GM18505 (cell line): ENCODE measurements around the gene ANKS1B.

Experiments
- ATAC-seq: cut with Tn5 transposase; IDR thresholded peaks from one replicate; pipeline ENCODE4 v1.9.1; 2021; ENCODE audit not compliant: unreplicated experiment
- POLR2A ChIP-seq: IDR thresholded peaks from 4 replicates; pipeline ENCODE4 v1.6.1; 2011; ENCODE audit warnings: borderline replicate concordance; ENCODE audit not compliant: insufficient read depth, insufficient read length; ENCODE audit errors: extremely low read depth

The ANKS1B gene

GRCh38 chr12:99176871-99177270 is 807.9 kb downstream of the ANKS1B start:
- no peak for TF ChIP-seq POLR2A
- no peak for ATAC-seq

GRCh38 chr12:99170461-99170860 is 814.3 kb downstream of the ANKS1B start:
- no peak for TF ChIP-seq POLR2A
- no peak for ATAC-seq

GRCh38 chr12:99170037-99170436 is 814.7 kb downstream of the ANKS1B start:
- no peak for ATAC-seq
- TF ChIP-seq POLR2A, result no peak

DNA sequence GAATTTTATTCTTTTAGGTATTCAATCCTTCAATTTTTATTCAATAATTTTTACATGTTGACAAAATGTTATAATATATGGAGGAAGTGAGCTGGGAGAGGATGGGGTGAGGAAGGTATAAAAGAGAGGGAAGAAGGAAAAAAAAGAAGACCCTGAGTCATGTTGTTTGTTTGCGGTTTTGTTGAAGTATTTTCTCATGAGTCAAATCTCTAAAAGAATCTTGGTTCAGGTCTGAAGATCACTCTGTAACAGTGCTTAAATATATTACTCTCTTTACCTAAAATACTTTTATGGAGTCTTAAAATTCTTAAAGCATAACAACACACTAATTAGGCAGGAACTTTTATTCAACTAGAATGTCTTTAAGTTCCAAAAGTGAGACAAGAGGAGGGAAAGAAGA is 826.8 kb downstream of the ANKS1B start:
- TF ChIP-seq POLR2A, result no peak

GRCh38 chr12:99154983-99155336 is 829.8 kb downstream of the ANKS1B start:
- no peak for ATAC-seq
- TF ChIP-seq POLR2A, result no peak

More for the DNA sequence above, 826.8 kb downstream of the ANKS1B start:
- no peak for ATAC-seq

DNA sequence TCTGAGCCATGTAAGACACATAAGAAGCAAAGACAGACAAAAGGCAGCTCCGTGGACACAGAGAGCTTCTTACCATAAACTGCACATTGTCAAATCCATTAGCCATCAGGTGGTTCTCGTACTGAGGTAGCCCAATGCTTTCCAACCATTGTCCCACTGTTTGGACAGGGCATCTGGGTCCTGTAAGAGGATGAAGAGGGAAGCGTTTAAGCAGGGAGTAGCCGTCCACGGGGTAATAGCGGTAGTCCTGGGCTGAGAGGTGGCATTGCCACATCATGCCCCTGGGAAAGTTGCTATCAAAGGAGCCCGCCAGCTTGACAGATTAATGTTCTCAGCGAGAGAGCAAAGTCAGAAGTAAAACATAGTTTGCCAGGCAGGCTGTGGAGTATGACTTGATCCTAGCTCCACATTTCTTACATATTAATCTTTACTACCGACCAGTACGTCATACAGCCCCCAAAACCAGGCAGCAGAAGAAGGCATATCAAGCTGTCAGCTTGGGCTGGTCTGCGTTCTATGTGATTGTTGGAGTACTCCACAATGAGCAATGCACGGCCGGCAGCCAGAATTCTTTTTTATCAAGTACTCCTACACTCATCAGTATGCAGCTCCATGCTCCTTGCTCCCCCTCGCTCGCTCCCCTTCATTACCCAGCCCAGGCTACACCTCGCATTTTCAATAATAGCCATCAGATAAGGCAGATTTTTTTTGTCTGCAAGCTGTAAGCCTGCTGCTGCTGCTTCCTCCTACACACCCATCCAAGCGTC is 830.3 kb downstream of the ANKS1B start:
- no peak for TF ChIP-seq POLR2A
- no peak for ATAC-seq

DNA sequence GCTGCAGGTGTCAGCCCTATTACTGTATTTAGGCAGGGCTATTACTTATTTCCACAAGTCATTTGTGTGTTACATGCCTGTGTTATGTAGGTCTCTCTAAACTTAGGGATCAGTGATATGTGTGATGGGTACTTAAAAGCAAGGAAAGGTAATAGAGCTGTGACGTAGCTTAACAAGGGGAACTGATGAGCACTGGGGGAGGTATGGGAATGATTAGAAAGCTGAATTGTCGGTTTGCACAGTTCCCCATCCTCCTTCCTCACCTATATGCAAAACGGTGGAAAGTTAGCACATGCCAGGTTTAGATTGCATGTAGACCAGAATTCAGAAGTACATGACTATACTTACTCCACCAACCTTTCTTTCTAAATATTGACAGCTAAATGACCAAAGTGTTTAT is 831.4 kb downstream of the ANKS1B start:
- no peak for ATAC-seq

GRCh38 chr12:99152337-99152736 is 832.4 kb downstream of the ANKS1B start:
- TF ChIP-seq POLR2A, result no peak
- no peak for ATAC-seq

More for the DNA sequence above, 831.4 kb downstream of the ANKS1B start:
- TF ChIP-seq POLR2A, result no peak

DNA sequence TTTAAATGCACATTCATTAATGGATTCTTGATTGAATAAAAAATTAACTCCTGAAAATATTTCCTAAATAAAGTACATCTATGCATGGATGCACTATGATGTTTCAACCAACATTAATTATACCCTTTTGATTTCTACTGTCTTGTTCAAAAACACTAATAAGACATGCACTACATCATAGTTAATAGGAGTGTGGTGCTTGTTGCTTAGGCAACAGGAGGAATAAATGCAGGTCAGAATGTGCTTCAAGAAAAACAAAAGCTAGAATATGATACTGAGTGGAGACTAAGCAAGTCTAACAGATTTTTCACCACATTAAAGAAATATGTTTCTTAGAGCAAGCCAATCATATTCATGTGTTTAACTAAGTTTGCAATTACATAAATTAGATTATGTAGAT is 833.0 kb downstream of the ANKS1B start:
- ATAC-seq, result no peak
- TF ChIP-seq POLR2A, result no peak

DNA sequence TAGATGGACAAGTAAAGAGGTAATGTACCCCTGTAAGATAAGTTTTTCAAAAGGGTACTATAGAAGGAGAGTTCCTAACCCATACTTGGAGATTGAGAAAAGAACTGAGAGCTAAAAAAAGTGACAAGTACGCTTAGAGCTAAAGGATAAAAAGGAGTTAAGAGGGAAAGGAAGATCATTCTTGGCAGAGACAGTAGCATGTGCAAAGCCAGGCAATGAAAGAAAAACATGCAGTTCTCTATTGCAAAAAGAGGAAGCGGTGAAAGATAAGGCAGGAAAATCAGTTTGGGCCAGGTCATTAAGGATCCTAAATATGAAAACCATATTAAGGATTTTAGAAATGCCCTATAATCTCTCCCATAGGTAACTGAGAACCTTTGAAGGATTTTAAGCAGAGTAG is 837.6 kb downstream of the ANKS1B start:
- TF ChIP-seq POLR2A, result no peak
- no peak for ATAC-seq

- TF ChIP-seq POLR2A, result no peak
- no peak for ATAC-seq
Measured at GRCh38 chr12:99146730-99147129, 838.0 kb downstream of the ANKS1B start.

- no peak for TF ChIP-seq POLR2A
Measured at GRCh38 chr12:99146185-99146584, 838.6 kb downstream of the ANKS1B start.

GRCh38 chr12:99142651-99143050 is 842.1 kb downstream of the ANKS1B start:
- no peak for ATAC-seq
- TF ChIP-seq POLR2A, result no peak

More at GRCh38 chr12:99146185-99146584, 838.6 kb downstream of the ANKS1B start:
- ATAC-seq, result no peak

DNA sequence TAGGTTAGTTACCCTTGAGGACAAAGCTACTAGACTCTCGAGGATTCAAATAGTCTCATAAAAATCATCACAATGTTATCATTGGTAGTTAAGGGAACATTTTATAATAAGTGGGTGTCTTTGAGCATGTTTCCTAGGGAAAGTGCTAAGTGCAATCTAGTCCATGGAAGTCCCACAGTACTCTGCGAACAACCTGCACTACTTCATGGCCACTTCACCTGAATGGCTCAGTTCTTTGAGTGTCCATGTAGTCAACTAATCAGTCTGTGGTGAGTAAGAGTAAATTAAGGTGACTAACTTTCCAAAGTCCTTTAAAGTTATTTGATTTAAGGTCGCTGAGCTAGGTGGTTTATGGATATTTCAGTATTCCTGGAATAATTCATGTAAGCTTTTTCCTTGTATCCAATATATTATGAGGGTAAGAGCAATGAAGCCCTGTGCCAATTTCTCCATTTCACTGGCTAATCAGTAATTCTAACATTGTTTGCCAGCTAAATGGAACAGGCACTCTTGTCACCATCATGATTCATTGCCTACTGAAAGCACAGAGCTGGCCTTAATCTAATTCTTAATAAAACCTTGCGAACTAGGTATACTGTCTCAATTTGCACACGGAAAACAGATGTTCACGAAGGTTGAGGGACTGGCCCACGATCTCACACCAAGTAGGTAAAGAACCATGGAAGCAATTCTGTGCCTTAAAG is 844.6 kb downstream of the ANKS1B start:
- no peak for TF ChIP-seq POLR2A
- ATAC-seq, result no peak
